Activated CD4-positive, alpha-beta T cell treated with anti-CD3 and anti-CD28 coated beads, Interleukin-2, Interleukin-6, amounts not matched to agents 100 ng/mL and 50 ng/mL, durations not matched to agents 16 hours and 8 hours (primary cell): ENCODE data around the gene ENOX1.
"Not testable (repeated sequence)": the region's sequence is repeated elsewhere in the genome, so short reads cannot be mapped to it uniquely, and the experiment has no call there.

ENCODE experiments used
- DNase-seq: peaks from one replicate; pipeline ENCODE4 v3.0.0-alpha.2; 2020

ENOX1 gene

DNA sequence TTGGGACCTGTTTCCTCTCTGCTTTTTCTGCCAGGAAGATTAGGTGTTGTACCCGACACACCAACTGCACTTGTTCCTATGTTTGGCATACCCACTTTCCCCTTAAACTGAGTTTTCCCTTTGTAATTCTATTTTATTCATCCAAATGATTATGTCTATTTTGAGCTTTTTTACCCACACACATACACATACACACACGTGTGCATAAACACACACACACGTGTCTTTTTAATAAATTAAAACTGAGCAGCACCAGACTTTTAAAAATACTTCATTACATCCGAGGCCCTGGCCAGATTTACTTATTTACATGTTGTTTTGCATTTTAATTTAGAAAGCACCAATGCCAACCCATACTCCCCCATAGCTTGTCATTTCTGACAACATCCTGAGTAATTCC lies 413.4 kb downstream of the ENOX1 start:
- no peak for DNase-seq

DNA sequence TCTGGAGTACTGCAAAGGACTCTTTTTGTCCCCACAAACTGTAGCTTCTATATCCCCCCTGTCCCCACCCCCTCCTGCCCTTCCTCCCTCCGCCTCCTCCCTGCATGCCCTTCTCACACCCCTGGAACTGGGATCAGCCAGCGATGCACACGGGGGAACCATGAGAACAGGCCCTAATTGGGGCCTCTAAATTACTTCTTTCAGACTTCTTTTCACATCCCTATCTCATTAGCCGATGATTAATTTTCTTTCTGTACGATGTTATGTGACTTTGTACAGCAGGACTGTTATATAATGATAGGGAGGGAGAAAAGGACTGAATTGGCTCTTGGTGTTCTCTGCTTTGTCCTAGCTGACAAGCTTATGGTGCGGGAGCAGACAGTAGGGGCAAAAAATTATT lies 415.9 kb downstream of the ENOX1 start:
- no peak for DNase-seq

DNA sequence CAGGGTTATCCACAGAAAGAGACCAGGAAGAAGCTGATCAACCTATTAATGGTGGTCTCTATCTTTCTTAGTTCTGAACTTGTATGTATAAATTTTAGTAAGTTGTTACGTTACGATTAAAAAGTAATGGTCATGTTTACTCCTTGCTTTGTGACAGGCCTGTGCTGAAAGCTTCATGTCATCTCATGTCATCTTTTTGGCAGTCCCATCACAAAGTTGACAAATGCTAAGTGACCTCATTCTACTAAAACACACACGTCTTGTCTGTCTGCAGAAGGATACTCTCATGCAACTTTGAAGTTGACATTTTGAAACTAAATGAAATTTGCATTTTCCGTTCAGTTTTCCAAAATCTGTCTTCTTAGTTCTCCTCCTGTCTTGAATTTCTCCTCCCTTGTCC lies 417.5 kb downstream of the ENOX1 start:
- DNase-seq: no peak

DNA sequence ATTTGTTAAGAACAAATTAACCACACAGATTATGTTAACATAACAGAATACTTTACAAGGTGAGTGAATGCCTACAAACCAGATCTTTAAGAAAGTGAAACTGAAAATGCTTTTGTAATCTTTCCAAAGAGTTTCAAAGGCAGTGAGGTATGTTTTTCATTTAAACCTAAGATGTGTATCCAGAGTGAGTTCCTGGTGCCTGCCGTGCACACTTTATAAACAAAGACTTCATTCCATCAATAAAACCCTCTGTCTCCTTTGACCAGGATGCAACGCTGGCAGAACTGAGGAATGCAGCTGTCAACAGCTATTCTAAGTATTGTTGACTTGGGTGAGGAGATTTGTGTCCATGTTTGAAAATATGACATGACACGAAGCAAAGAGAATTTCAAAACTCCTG lies 418.8 kb downstream of the ENOX1 start:
- DNase-seq: no peak

DNA sequence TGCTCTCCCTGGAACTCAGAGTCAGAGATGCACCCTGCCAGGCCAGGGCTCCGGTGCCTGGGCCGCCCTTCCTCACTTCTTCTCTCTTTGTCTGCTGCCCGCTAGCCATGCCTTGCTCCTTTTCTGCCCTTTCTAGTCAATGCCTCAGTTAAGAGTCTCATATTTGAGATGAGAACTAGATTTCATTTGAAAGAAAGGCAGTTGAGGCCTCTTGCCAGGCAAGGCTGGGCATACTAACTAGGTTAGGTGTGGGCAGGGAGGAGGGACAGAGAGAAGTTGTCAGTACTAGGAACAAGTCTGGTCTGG lies 421.8 kb downstream of the ENOX1 start:
- DNase-seq: no peak

DNA sequence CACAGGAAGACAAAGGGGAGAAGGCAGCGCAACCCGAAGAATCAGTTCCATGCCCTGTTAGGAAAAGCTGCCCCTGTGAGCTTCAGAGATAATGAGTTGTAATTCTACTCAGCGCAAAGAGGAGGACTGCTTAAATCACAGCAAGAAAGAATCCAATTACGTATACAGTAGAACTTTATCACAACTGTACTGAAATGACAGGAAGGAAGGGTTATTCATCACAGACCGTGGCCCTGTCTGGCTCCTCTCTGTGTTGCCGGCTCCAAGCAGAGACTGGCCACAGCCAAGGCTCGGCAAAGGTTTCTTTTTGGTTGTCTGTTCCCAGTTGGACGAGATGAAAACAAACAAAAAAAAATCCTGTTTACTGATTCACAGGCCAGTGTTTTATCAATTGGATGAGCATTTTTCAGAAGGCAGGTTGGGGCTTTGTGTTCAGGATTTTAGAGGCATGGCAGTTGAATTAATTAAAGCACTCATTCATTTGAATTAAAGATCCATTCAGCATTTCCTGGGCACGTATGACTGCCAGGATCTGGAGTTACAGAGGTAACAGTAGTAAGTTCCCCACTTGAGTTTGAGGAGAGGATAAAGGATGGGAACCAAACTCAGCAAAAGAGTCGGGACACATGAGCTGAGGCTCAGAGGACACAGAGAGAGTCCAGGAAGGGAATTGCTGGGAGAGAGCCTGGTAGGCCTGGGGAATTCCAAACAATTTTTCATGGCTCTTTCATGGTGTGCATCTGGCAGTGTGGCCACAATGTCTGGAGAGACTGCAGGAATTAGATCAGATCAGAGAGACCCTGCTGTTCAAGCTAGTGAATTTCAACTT lies 422.3 kb downstream of the ENOX1 start:
- DNase-seq: no peak

DNA sequence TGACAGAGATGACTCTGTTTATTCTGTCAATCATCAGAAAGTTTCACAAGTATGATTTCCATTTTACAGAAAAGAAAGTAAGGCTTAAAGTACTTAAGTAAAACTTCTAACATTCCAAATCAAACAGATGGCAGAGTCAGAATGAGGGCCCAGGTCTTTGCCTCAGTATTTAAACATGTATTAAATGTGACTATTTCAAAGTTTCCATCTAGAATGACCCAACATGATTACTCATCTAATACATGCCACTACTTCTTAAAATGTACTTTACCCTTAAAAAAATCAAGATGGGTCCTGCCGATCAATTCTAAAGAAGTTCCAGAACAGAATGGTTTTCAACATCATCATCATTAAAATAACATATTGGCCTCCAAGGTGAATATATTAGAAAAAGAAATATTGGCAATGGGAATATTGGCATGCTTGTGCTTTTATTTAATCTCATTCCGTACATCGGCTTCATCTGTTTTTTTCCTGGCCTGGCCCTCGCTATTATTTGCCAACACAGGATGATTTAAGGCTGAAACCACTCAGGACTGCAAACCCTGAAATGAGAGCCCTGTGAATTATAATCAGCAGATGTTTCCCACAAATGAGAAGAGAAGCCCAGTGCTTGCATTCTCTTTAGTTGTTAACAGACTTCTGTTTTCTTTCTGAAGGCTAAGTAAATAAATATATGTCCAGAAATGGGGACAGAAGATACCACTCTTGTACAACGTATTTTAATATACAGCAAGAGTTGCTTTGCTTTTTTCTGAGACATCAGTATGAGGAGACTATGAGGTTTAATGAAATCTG lies 423.4 kb downstream of the ENOX1 start:
- DNase-seq: no peak

DNA sequence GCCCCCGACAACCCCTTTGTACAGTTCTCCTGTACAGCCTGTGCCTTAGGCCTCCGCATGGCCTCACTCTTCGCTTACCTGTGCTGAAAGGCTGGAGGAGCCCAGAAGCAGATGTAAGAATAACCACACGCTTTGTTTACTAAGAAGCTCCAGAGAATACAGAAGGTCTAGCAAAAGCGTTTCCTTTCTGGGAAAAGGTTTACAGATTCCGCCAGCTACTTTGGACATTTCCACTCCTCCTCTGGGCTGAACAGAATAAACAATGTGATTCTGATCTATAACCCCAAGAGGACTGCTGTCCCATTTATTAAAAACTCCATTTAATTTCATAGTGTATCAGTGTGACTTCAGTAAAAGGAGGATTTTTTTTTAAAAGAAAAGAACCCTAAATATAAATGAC lies 424.2 kb downstream of the ENOX1 start:
- no peak for DNase-seq

DNA sequence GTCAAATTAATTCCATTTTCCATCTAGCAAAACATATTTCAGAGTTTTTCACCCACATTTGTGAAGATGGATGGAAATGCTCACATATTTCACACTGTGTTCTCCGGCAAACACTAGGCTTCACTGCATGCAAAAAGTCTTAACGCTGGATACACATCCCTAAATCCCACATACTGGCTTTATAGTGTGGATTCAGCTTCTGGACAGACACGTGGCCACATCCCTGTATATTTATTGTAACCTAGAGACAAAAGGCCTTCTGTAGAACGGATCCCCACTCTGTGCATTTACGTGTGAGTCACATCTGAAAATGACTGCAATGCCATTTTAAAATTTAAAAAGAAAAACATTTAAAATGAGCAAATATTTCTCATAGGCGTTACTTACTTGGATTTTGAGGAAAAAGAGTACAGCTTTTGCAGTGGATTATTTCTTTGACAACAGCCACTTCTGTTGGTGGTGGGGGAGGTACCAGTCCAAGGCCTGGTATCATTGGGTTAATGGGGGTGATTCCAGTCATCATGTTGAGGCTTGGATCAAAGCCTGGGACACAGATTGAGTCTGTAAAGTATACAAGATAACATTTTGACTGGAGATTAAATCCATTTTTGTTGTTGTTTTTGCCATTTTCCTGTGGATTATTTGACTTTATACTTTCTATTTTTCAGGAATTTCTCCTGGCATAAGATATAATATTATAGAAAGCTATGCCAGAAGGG lies 425.7 kb downstream of the ENOX1 start:
- DNase-seq: no peak

DNA sequence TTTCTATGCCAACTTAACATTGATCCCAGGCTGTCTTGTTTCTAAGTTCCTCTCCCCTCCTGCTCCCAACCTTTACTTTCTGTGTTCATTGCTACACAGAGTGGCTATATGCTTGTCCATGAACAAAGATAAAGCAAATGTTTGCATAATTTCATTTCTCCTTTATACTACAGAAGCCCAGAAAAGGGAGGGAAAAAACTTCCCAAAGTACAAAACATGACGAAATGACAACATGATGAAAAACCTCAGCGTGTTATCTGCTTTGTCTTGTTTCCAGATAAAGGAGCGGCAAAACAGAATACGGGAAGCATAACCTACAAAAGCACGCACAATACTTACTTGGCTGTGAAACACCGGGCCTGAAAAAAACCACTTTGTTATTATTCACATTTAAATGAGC lies 426.6 kb downstream of the ENOX1 start:
- no peak for DNase-seq

DNA sequence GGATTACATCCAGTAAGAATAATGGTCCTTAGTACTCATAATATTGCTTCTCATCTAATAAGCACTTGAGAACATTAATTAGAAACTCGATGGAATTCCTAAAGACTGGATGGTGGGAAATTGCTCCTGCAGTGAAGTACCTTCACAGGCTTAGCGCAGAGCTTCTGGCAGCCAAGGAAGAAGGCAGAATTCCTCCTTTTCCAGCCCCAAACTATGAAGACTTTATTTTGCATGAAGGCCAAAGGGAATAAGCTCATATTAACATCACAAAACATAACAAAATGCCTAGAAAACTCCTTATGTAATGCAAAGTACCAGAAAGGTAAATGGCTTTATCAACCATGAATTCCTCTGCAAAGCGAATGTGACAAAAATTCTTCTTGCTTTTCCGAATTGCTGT lies 427.2 kb downstream of the ENOX1 start:
- DNase-seq: no peak

DNA sequence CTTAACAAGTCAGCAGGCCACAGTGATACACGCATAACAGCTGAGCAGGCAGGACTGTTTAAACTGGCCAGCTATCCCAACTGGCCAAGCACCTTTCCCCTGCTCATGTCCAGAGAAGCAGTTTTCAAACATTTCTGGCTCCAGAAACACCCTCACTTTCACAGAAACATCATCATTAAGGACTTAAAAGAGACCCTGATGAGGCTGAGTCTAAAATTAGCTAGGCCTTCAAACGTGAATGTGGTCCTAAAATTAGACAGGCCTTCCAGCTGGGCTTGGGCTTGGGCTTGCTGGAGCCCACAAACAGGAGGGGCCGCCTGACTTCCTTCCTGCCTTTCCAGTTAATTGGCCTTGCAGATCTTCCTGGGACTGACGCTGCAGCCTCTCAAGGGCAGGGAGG lies 429.2 kb downstream of the ENOX1 start:
- DNase-seq: no peak

DNA sequence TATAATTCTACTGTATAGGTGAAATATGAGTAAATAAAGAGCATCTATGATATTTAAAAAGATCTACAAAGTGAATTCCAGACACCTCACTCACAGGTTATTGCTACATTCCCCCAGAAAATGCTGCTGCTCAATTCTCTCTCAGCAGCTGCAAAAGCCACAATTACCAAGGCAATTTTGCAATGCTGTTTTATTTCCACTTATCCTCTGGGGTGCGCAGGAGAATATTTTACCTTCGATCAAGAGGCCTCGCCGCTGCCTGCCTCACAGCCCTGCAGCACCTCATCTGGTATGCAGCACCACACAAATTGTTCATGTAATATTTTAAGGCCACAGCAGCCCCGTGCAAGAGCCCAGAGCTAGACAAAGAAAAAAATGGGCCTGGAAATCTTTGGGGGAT lies 430.2 kb downstream of the ENOX1 start:
- DNase-seq: no peak

DNA sequence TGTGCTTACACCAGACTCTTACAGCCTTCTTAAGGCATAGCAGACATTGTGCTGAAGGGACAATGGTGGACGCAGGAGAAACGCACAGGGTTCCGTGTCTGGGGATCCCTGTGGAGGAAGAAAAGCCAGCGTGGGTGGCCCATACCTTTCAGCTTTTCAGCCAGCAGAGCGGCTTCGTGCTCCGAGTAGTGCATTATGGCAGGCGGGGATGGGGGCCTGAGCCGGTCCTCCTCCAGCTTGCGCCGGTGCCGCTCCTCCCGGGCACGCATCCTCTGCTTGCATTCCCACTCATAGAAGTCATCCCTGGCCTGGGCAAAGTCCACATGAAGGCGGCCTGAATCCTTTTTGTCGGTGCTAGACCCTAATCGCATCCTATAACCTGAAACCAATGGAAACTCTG lies 431.0 kb downstream of the ENOX1 start:
- DNase-seq: no peak

DNA sequence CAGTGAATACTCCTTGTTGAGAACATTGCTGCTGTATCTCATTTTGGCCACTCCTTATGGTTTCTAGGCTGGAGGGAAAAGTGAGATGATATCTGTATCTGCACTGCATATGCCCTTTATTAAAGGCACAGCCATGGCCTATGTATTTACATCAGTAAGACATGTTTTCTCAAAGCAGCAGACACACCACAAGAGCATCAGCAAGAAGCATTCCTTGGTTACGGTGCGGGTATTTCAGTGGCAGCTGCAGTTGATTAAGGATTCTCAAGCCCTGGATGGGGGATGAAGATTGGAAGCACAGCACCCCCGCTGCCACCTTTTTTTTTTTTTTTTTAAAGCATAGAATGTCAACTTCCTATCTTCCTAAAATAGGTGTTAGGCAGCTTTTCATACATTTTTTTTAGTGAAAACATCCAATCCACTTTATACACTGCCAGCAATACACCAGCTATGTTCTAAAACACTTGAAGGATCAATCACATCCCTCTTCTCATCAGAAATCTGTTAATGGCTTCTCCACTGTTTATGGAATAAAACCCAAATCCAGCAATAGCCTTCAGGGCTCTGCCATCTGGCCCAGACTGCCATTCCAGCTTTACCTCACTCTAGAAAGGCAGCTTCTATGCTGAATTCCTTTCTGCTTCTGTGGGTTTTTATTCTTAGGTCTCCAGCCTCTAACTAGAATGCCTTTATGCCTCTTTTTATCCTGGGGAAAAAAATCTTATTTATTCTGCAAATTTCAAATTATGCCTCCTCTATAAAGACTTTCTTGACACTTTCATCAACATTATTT lies 432.4 kb downstream of the ENOX1 start:
- DNase-seq: no peak

DNA sequence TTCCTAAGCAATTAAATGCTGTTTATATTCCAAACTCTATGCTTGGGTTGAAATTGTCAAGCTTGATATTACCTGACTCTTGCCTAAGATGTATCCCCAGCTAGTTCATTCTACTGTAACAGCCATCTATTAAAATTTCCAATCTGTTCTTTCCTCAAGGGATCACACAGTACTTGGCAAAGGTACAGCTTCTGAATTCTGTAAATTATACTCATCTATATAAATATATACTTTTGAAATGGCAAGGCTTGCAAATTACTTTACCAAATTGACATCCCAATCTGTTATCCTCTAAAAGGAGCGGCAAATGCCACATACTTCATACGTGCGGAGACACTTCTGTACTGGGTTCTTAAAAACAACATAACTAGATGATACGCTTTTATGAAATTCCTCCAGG lies 433.1 kb downstream of the ENOX1 start:
- no peak for DNase-seq

DNA sequence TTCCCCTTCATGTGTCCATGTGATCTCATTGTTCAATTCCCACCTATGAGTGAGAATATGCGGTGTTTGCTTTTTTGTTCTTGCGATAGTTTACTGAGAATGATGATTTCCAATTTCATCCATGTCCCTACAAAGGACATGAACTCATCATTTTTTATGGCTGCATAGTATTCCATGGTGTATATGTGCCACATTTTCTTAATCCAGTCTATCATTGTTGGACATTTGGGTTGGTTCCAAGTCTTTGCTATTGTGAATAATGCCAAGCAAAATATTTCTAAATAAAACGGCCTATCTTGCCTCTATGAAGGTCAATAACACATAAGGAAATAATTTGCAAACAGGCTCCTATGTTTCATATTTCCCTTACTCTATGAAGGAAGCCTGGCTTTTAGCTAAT lies 435.2 kb downstream of the ENOX1 start:
- not testable (repeated sequence) for DNase-seq

DNA sequence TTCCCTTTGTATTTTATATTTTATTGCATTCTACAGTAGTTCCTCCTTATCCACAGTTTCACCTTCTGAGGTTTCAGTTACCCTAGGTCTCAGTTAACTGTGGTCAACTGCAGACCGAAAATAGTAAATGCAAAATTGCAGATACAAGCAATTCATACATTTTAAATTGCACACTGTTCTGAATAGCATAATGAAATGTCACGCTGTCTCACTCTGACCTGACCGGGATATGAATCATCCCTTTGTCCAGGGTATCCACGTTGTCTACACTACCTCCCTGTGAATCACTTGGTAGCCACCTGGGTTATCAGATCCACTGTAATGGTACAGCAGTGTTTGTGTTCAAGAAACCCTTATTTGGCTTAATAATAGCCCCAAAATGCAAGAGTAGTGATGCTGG lies 438.4 kb downstream of the ENOX1 start:
- no peak for DNase-seq

DNA sequence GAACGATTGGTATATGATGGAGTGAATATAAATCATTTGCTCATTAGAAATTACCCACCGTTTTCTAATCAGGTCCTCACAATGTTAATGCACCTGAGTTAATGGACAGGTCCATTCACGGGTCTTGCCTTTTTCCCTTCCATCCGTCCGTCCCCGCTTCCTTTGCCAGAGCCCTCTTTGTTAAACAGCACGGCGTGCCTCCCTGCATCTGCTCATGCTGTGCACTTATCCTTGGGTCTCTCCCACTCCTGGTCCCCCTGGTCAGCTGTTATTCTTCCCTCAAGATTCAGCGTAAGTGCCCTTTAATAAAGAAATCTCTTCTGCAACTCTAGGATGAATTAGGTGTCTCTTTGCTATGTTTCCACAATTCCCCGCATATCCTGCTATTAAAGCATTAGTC lies 438.9 kb downstream of the ENOX1 start:
- DNase-seq: no peak

DNA sequence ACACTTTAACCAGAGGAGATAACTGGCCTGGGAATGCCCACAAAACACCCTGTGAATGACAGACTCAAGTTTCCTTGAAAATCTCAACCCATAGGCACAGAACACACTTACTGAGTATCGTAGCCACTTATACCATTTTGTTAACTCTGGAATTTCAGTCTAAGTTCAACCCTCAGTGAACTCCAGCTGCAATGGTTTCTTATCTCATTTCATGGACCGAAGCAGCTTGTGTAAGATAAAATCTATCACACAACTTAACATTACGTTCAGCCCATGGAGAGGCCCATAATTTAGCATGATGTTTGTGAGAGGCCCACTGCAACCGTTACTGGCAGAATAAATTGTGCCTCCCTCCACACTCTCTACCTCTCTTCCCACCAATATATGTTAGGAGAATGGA lies 440.3 kb downstream of the ENOX1 start:
- no peak for DNase-seq

DNA sequence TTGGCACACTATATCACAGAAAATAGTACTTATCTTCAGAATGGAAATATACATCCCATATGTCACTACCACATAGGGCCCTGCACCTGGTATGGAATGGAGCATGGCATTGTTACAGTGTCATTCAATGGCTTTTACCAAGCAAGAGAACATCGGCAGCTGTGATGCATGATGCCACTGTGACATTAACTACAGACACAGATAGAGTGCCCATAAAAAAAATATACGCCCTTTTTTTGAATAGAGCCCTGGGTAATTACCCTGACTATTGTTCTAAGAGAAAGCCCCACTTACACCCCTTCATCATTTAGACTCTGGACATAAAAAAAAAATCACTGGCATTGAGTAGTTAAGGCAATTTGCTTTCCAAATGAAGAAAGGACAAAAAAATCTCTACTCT lies 443.1 kb downstream of the ENOX1 start:
- DNase-seq: no peak

DNA sequence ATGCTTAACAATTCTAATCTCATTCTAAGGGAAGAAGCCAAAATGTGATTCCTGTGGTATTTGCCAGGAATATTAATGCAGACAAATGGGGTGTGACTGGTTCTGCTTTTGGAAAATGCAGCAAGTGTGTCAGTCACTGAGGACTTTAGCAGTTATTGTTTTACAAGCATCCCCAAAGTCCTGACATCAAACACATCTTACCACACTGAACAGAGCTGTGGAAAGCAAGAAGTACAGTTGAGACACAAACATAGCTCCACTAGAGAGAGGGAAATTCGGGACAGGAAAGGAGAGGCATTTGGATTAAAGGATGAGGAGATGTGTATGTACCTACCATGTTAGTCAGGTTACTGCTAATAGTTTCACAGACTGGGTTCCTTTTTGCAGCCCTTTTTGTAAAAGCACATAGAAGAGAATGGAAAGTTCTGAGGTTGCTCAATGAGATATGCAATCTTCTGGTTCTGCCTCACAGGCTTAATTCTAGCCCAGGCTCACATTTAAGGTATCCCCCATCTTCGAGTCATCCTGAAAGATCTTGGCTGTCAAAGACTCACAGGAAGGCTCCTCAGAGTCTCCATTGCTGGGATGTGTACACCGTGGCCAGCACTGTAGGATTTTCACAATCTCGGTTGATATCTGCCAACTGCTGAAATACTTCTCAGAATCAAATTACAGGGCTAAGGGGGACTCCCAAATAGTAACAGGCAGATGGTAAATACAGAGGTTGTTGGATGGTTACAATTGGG lies 446.8 kb downstream of the ENOX1 start:
- DNase-seq: no peak
